Hindlimb muscle (tissue), 1 donor: Measurements from ENCODE around the gene SDS. TPM values are rescaled to one million over a fixed set of nuclear protein-coding genes. Genes with fewer than 3 reads are reported as not detected.

Source experiments
- DNase-seq: peaks from one replicate; pipeline ENCODE4 v3.0.0-alpha.2; 2013
- polyA plus RNA-seq: library from polyadenylated mRNA; unstranded; fragments of 120-200 nt; gene quantifications from one replicate; pipeline ENCODE4 v1.2.1, GENCODE V29; 2013; ENCODE audit not compliant: insufficient read length

SDS gene
- 0.75 TPM for polyA plus RNA-seq

GRCh38 chr12:113403435-113404415 lies at the start of gene SDS:
Gene SDS (minus strand): TSS chr12:113403887. CDS start chr12:113399708, 4,179 bp downstream.
- DNase-seq, result peak; percentile 73

- DNase-seq, result no peak
These were observed 49.6 kb upstream of the SDS start for GRCh38 chr12:113453330-113453729.

GRCh38 chr12:113452458-113452857 lies 48.8 kb upstream of the SDS start:
- DNase-seq, result no peak

- no peak for DNase-seq
These were observed 46.2 kb upstream of the SDS start for GRCh38 chr12:113449839-113450238.

GRCh38 chr12:113449299-113449698 lies 45.6 kb upstream of the SDS start:
- no peak for DNase-seq

- DNase-seq, result no peak
These were observed 45.2 kb upstream of the SDS start for GRCh38 chr12:113448873-113449272.

GRCh38 chr12:113445544-113446171 lies 42.0 kb upstream of the SDS start:
- DNase-seq, result no peak

GRCh38 chr12:113443030-113443539 lies 39.4 kb upstream of the SDS start:
- no peak for DNase-seq

- no peak for DNase-seq
These were observed 37.5 kb upstream of the SDS start for GRCh38 chr12:113440947-113441782.

- no peak for DNase-seq
These were observed 36.6 kb upstream of the SDS start for GRCh38 chr12:113440336-113440735.

GRCh38 chr12:113439606-113440030 lies 35.9 kb upstream of the SDS start:
- no peak for DNase-seq

GRCh38 chr12:113439301-113439597 lies 35.6 kb upstream of the SDS start:
- DNase-seq, result no peak

- DNase-seq, result no peak
These were observed 35.0 kb upstream of the SDS start for GRCh38 chr12:113438523-113439300.

GRCh38 chr12:113437729-113438100 lies 34.0 kb upstream of the SDS start:
- DNase-seq, result no peak

GRCh38 chr12:113436993-113437728 lies 33.5 kb upstream of the SDS start:
- no peak for DNase-seq

- DNase-seq, result no peak
These were observed 32.9 kb upstream of the SDS start for GRCh38 chr12:113436586-113436985.

- no peak for DNase-seq
These were observed 31.7 kb upstream of the SDS start for GRCh38 chr12:113435367-113435766.

GRCh38 chr12:113432986-113433385 lies 29.3 kb upstream of the SDS start:
- no peak for DNase-seq

GRCh38 chr12:113428482-113428881 lies 24.8 kb upstream of the SDS start:
- DNase-seq, result no peak

- DNase-seq, result no peak
These were observed 24.2 kb upstream of the SDS start for GRCh38 chr12:113427882-113428281.

- DNase-seq, result no peak
These were observed 22.3 kb upstream of the SDS start for GRCh38 chr12:113425960-113426453.
